Keratinocyte (primary cell): Measurements from ENCODE around the gene KIF27.
"Not testable (repeated sequence)": the region's sequence is repeated elsewhere in the genome, so short reads cannot be mapped to it uniquely, and the experiment has no call there.

Experiments
- EZH2 ChIP-seq: IDR thresholded peaks from one replicate; pipeline ENCODE4 v1.6.1; 2012; ENCODE audit warnings: inconsistent platforms, mild to moderate bottlenecking, low read length, moderate library complexity
- TF ChIP-seq, protein P1 (sequence below), 3 experiments: IDR thresholded peaks in 1 of 3; conservative IDR thresholded peaks in 1 of 3; optimal IDR thresholded peaks in 1 of 3; 2 replicates in 2 of 3; 3 replicates in 1 of 3; pipeline versions ENCODE3 to v1.5.1; 2011; ENCODE audit warnings: low read length in 3 of 3, mild to moderate bottlenecking in 3 of 3, moderate library complexity in 2 of 3, control low read depth in 1 of 3, inconsistent platforms in 1 of 3; ENCODE audit not compliant: insufficient read depth in 2 of 3; ENCODE audit errors: extremely low read depth in 1 of 3

DNA sequence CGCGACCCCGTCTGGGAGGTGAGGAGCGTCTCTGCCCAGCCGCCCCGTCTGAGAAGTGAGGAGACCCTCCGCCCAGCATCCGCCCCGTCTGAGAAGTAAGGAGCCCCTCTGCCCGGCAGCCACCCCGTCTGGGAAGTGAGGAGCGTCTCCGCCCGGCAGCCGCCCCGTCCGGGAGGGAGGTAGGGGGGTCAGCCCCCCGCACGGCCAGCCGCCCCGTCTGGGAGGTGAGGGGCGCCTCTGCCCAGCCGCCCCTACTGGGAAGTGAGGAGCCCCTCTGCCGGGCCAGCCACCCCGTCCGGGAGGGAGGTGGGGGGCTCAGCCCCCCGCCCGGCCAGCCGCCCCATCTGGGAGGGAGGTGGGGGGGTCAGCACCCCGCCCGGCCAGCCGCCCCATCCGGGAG lies 117.3 kb downstream of the KIF27 start:
- TF ChIP-seq, protein P1, sequence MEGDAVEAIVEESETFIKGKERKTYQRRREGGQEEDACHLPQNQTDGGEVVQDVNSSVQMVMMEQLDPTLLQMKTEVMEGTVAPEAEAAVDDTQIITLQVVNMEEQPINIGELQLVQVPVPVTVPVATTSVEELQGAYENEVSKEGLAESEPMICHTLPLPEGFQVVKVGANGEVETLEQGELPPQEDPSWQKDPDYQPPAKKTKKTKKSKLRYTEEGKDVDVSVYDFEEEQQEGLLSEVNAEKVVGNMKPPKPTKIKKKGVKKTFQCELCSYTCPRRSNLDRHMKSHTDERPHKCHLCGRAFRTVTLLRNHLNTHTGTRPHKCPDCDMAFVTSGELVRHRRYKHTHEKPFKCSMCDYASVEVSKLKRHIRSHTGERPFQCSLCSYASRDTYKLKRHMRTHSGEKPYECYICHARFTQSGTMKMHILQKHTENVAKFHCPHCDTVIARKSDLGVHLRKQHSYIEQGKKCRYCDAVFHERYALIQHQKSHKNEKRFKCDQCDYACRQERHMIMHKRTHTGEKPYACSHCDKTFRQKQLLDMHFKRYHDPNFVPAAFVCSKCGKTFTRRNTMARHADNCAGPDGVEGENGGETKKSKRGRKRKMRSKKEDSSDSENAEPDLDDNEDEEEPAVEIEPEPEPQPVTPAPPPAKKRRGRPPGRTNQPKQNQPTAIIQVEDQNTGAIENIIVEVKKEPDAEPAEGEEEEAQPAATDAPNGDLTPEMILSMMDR (optimal IDR thresholded peaks at IDR 0.05 in 1 of 3, IDR thresholded peaks at IDR 0.05 in 1 of 3, conservative IDR thresholded peaks at IDR 0.05 in 1 of 3; ENCODE audit: extremely low read depth in 1 of 3, insufficient read depth in 2 of 3, low read length in 3 of 3), result not testable (repeated sequence)
- not testable (repeated sequence) for TF ChIP-seq EZH2
